HL-60 (cell line): ENCODE measurements around the gene UXT.

ENCODE experiments used
- GABPA ChIP-seq: IDR thresholded peaks from 2 replicates; pipeline ENCODE4 v1.6.1; 2012; ENCODE audit warnings: low read depth
- POLR2AphosphoS5 ChIP-seq: IDR thresholded peaks from 2 replicates; pipeline ENCODE4 v1.6.1; 2012; ENCODE audit warnings: low read depth
- REST ChIP-seq: IDR thresholded peaks from 2 replicates; pipeline ENCODE4 v1.6.1; 2012; ENCODE audit warnings: low read depth; ENCODE audit not compliant: insufficient replicate concordance
- SPI1 ChIP-seq: IDR thresholded peaks from 2 replicates; pipeline ENCODE4 v1.6.1; 2012; ENCODE audit warnings: low read depth, mild to moderate bottlenecking, borderline replicate concordance
- TF ChIP-seq, protein P1 (sequence below): IDR thresholded peaks from one replicate; pipeline ENCODE4 v1.5.1; 2011; ENCODE audit warnings: low read length, control low read depth, inconsistent platforms; ENCODE audit not compliant: insufficient read depth

DNA sequence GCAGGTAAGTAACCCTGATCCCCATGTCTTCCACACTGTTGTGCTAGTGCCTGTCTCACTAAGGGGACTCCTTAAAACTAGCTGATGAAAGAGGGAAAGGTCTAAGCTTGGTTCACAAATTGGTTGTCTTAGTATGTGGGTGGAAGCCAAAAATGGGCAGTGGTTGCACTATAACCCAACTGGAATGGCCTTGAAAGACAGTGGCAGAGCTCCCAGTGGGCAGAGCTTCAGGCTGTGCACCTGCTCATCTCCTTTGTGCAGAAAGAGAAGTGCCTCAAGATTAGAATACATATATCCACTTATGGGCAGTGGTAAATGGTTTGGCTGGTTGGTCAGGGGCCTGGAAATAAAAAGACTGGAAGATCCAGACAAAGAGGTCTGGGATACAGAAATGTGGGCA lies 46.6 kb downstream of the UXT start:
- TF ChIP-seq, protein P1, sequence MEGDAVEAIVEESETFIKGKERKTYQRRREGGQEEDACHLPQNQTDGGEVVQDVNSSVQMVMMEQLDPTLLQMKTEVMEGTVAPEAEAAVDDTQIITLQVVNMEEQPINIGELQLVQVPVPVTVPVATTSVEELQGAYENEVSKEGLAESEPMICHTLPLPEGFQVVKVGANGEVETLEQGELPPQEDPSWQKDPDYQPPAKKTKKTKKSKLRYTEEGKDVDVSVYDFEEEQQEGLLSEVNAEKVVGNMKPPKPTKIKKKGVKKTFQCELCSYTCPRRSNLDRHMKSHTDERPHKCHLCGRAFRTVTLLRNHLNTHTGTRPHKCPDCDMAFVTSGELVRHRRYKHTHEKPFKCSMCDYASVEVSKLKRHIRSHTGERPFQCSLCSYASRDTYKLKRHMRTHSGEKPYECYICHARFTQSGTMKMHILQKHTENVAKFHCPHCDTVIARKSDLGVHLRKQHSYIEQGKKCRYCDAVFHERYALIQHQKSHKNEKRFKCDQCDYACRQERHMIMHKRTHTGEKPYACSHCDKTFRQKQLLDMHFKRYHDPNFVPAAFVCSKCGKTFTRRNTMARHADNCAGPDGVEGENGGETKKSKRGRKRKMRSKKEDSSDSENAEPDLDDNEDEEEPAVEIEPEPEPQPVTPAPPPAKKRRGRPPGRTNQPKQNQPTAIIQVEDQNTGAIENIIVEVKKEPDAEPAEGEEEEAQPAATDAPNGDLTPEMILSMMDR = no peak
- TF ChIP-seq POLR2AphosphoS5 (no peak), SPI1 (no peak), REST (no peak), GABPA (no peak)
